Measurements from ENCODE around the gene STON1.

The STON1 gene

DNA sequence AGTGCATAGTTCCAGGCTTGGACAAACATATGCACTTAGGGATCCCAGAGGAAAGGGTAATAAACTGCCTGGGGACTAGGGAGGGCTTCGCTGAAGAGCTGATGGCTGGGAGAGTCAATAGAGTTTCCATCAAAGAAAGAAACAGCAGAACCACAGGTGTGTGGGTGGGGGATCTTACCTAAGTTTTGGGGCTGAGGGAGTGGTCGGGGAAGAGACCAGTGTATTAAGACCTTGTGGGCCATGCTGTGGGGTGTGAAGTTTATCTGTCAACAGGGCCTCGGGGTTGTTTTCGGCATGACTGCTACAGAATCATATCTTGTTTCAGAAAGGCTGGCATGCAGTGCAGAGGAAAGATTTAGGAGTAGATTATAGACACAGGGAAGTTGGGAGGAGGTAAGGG lies 56.5 kb downstream of the STON1 start (continued):
- TF ChIP-seq, protein P1, sequence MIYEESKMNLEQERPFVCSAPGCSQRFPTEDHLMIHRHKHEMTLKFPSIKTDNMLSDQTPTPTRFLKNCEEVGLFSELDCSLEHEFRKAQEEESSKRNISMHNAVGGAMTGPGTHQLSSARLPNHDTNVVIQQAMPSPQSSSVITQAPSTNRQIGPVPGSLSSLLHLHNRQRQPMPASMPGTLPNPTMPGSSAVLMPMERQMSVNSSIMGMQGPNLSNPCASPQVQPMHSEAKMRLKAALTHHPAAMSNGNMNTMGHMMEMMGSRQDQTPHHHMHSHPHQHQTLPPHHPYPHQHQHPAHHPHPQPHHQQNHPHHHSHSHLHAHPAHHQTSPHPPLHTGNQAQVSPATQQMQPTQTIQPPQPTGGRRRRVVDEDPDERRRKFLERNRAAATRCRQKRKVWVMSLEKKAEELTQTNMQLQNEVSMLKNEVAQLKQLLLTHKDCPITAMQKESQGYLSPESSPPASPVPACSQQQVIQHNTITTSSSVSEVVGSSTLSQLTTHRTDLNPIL (CRISPR knock-in tag; IDR thresholded peaks at IDR 0.05; ENCODE audit: low read depth) = no peak
- TF ChIP-seq BACH2 (CRISPR knock-in tag; IDR thresholded peaks at IDR 0.05; ENCODE audit: borderline replicate concordance) = no peak
- no peak for TF ChIP-seq ARNTL (CRISPR knock-in tag; IDR thresholded peaks at IDR 0.05; ENCODE audit: borderline replicate concordance, low read depth)
- TF ChIP-seq ZC3H10 (CRISPR knock-in tag; IDR thresholded peaks at IDR 0.05) = no peak

DNA sequence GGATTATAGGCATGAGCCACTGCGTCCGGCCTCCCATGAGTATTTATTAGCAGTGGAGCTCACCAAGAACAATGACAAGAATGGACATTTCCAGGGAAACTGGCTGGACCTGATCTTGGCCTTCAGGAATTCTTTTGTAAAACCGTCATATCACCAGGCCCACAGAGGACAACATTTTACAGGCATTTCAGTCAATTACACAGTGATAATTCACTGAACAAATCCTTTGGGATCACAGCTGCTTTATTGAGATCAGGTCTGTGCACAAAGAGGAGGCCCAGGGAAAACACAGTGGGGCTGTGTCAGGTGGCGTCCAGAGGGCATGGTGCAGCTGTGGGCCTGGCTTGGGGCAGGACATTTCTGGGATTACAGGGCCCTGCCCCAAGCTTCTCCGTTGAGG lies 57.6 kb downstream of the STON1 start:
- TF ChIP-seq GLIS3 (CRISPR knock-in tag; IDR thresholded peaks at IDR 0.05) = no peak
- no peak for TF ChIP-seq TOX (CRISPR knock-in tag; IDR thresholded peaks at IDR 0.05; ENCODE audit: borderline replicate concordance)
- ATAC-seq = no peak

DNA sequence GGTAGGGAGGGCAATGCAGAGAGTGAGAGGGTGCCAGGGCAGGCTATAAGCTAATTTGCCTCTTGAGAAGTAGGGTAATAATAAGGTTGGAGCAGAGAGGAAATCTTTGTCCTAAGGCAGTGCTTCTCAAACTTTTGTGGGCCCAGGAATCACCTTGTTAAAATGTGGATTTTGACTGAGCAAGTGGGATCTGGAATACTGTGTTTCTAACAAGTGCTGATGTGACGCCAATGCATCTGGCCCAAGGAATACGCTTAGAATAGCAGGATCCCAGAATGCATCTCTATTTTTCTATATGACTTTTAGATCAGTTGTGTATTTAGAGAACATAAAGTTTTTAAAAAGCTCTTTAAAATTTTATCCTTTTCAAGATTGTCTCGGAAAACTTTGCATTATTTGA lies 58.0 kb downstream of the STON1 start:
- TF ChIP-seq RARB (CRISPR knock-in tag; IDR thresholded peaks at IDR 0.05) (no peak), GLIS3 (CRISPR knock-in tag; IDR thresholded peaks at IDR 0.05) (no peak), ZC3H10 (CRISPR knock-in tag; IDR thresholded peaks at IDR 0.05) (no peak), ARNTL (CRISPR knock-in tag; IDR thresholded peaks at IDR 0.05; ENCODE audit: borderline replicate concordance, low read depth) (no peak), SNAI2 (CRISPR knock-in tag; IDR thresholded peaks at IDR 0.05) (no peak), ZFP30 (CRISPR knock-in tag; IDR thresholded peaks at IDR 0.05) (no peak), ZNF565 (CRISPR knock-in tag; conservative IDR thresholded peaks at IDR 0.05; ENCODE audit: low read depth) (no peak), BACH2 (CRISPR knock-in tag; IDR thresholded peaks at IDR 0.05; ENCODE audit: borderline replicate concordance) (no peak), ZNF70 (CRISPR knock-in tag; IDR thresholded peaks at IDR 0.05) (no peak), TCF4 (CRISPR knock-in tag; IDR thresholded peaks at IDR 0.05; ENCODE audit: borderline replicate concordance) (no peak), CSDC2 (CRISPR knock-in tag; IDR thresholded peaks at IDR 0.05) (no peak), TOX (CRISPR knock-in tag; IDR thresholded peaks at IDR 0.05; ENCODE audit: borderline replicate concordance) (no peak), OSR1 (CRISPR knock-in tag; IDR thresholded peaks at IDR 0.05) (no peak)
- TF ChIP-seq, protein P2, sequence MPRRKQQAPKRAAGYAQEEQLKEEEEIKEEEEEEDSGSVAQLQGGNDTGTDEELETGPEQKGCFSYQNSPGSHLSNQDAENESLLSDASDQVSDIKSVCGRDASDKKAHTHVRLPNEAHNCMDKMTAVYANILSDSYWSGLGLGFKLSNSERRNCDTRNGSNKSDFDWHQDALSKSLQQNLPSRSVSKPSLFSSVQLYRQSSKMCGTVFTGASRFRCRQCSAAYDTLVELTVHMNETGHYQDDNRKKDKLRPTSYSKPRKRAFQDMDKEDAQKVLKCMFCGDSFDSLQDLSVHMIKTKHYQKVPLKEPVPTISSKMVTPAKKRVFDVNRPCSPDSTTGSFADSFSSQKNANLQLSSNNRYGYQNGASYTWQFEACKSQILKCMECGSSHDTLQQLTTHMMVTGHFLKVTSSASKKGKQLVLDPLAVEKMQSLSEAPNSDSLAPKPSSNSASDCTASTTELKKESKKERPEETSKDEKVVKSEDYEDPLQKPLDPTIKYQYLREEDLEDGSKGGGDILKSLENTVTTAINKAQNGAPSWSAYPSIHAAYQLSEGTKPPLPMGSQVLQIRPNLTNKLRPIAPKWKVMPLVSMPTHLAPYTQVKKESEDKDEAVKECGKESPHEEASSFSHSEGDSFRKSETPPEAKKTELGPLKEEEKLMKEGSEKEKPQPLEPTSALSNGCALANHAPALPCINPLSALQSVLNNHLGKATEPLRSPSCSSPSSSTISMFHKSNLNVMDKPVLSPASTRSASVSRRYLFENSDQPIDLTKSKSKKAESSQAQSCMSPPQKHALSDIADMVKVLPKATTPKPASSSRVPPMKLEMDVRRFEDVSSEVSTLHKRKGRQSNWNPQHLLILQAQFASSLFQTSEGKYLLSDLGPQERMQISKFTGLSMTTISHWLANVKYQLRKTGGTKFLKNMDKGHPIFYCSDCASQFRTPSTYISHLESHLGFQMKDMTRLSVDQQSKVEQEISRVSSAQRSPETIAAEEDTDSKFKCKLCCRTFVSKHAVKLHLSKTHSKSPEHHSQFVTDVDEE (CRISPR knock-in tag; IDR thresholded peaks at IDR 0.05) = no peak
- TF ChIP-seq, protein P1 (CRISPR knock-in tag; IDR thresholded peaks at IDR 0.05; ENCODE audit: low read depth) = no peak
- TF ChIP-seq, protein P3, sequence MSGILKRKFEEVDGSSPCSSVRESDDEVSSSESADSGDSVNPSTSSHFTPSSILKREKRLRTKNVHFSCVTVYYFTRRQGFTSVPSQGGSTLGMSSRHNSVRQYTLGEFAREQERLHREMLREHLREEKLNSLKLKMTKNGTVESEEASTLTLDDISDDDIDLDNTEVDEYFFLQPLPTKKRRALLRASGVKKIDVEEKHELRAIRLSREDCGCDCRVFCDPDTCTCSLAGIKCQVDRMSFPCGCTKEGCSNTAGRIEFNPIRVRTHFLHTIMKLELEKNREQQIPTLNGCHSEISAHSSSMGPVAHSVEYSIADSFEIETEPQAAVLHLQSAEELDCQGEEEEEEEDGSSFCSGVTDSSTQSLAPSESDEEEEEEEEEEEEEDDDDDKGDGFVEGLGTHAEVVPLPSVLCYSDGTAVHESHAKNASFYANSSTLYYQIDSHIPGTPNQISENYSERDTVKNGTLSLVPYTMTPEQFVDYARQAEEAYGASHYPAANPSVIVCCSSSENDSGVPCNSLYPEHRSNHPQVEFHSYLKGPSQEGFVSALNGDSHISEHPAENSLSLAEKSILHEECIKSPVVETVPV (CRISPR knock-in tag; IDR thresholded peaks at IDR 0.05) = no peak
- TF ChIP-seq, protein P4, sequence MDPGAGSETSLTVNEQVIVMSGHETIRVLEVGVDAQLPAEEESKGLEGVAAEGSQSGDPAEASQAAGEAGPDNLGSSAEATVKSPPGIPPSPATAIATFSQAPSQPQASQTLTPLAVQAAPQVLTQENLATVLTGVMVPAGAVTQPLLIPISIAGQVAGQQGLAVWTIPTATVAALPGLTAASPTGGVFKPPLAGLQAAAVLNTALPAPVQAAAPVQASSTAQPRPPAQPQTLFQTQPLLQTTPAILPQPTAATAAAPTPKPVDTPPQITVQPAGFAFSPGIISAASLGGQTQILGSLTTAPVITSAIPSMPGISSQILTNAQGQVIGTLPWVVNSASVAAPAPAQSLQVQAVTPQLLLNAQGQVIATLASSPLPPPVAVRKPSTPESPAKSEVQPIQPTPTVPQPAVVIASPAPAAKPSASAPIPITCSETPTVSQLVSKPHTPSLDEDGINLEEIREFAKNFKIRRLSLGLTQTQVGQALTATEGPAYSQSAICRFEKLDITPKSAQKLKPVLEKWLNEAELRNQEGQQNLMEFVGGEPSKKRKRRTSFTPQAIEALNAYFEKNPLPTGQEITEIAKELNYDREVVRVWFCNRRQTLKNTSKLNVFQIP (CRISPR knock-in tag; IDR thresholded peaks at IDR 0.05; ENCODE audit: borderline replicate concordance, low read depth) = no peak
- TF ChIP-seq, protein P5, sequence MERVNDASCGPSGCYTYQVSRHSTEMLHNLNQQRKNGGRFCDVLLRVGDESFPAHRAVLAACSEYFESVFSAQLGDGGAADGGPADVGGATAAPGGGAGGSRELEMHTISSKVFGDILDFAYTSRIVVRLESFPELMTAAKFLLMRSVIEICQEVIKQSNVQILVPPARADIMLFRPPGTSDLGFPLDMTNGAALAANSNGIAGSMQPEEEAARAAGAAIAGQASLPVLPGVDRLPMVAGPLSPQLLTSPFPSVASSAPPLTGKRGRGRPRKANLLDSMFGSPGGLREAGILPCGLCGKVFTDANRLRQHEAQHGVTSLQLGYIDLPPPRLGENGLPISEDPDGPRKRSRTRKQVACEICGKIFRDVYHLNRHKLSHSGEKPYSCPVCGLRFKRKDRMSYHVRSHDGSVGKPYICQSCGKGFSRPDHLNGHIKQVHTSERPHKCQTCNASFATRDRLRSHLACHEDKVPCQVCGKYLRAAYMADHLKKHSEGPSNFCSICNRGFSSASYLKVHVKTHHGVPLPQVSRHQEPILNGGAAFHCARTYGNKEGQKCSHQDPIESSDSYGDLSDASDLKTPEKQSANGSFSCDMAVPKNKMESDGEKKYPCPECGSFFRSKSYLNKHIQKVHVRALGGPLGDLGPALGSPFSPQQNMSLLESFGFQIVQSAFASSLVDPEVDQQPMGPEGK (CRISPR knock-in tag; IDR thresholded peaks at IDR 0.05; ENCODE audit: borderline replicate concordance) = no peak
- ATAC-seq = no peak

All from SK-N-SH treated with all-trans-retinoic acid at 6 μM for 48 hours (cell line).